ENCODE measurements around the gene SLAMF8.

SLAMF8 gene

GRCh38 chr1:159854116-159854692 lies 27.5 kb downstream of the SLAMF8 start:
- TF ChIP-seq CTCF (conservative IDR thresholded peaks at IDR 0.05; ENCODE audit: low read depth, low read length): no peak
- no peak for DNase-seq (ENCODE audit: low read depth)
- peak overlapping the region; percentile 60 for H3K4me3 ChIP-seq (ENCODE audit: low read length)

GRCh38 chr1:159854693-159855192 lies 28.1 kb downstream of the SLAMF8 start:
- peak overlapping the region; percentile 60 for H3K4me3 ChIP-seq (ENCODE audit: low read length)
- no peak for TF ChIP-seq CTCF (conservative IDR thresholded peaks at IDR 0.05; ENCODE audit: low read depth, low read length)
- DNase-seq (ENCODE audit: low read depth): peak; percentile 62

- no peak for DNase-seq (ENCODE audit: low read depth)
- TF ChIP-seq CTCF (conservative IDR thresholded peaks at IDR 0.05; ENCODE audit: low read depth, low read length): no peak
- no peak overlapping the region for H3K4me3 ChIP-seq (ENCODE audit: low read length)
These were observed 29.0 kb downstream of the SLAMF8 start for GRCh38 chr1:159855709-159856108.

- TF ChIP-seq CTCF (conservative IDR thresholded peaks at IDR 0.05; ENCODE audit: low read depth, low read length): no peak
- no peak overlapping the region for H3K4me3 ChIP-seq (ENCODE audit: low read length)
- DNase-seq (ENCODE audit: low read depth): no peak
These were observed 29.9 kb downstream of the SLAMF8 start for GRCh38 chr1:159856576-159856975.

GRCh38 chr1:159857889-159858288 lies 31.2 kb downstream of the SLAMF8 start:
- no peak for TF ChIP-seq CTCF (conservative IDR thresholded peaks at IDR 0.05; ENCODE audit: low read depth, low read length)
- no peak for DNase-seq (ENCODE audit: low read depth)
- no peak overlapping the region for H3K4me3 ChIP-seq (ENCODE audit: low read length)

- no peak for DNase-seq (ENCODE audit: low read depth)
- TF ChIP-seq CTCF (conservative IDR thresholded peaks at IDR 0.05; ENCODE audit: low read depth, low read length): no peak
- no peak overlapping the region for H3K4me3 ChIP-seq (ENCODE audit: low read length)
These were observed 33.2 kb downstream of the SLAMF8 start for GRCh38 chr1:159859767-159860322.

GRCh38 chr1:159860456-159860855 lies 33.8 kb downstream of the SLAMF8 start:
- no peak for DNase-seq (ENCODE audit: low read depth)
- H3K4me3 ChIP-seq (ENCODE audit: low read length): no peak overlapping the region
- no peak for TF ChIP-seq CTCF (conservative IDR thresholded peaks at IDR 0.05; ENCODE audit: low read depth, low read length)
